ENCODE results near the gene C1QTNF12.

The C1QTNF12 gene

DNA sequence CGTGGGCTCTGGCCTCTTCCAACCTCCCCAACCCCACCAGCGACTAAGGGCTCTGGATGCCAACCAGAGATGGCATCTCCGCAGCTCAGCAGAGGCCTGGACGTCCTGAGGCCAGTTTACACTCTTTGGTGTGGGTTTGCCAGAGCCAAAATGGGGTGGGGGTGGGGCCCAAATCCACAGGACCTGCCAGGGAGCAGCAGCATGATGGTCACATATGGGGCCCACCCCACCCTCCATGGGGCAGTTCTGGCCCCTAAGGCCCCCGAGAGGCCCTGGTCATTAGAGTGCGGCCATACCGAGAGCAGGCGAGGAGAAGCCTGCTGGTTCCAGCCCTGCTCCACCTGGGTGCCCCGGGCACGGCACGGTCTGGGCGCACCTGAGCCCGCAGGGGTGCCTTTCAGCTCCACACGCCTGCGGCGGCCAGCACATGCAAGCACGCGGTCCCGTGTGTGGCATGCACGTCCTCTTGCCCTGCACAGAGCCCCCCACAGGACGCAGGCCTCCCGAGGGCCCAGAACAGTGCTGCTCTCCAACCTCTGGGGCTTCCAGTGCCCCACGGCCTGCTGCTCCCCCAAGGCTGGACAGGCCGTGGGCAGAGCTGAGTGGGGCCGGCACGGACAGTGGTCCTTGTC is 4.8 kb downstream of the C1QTNF12 start:
- no peak overlapping the region for H3K27ac ChIP-seq
- TF ChIP-seq, protein P1, sequence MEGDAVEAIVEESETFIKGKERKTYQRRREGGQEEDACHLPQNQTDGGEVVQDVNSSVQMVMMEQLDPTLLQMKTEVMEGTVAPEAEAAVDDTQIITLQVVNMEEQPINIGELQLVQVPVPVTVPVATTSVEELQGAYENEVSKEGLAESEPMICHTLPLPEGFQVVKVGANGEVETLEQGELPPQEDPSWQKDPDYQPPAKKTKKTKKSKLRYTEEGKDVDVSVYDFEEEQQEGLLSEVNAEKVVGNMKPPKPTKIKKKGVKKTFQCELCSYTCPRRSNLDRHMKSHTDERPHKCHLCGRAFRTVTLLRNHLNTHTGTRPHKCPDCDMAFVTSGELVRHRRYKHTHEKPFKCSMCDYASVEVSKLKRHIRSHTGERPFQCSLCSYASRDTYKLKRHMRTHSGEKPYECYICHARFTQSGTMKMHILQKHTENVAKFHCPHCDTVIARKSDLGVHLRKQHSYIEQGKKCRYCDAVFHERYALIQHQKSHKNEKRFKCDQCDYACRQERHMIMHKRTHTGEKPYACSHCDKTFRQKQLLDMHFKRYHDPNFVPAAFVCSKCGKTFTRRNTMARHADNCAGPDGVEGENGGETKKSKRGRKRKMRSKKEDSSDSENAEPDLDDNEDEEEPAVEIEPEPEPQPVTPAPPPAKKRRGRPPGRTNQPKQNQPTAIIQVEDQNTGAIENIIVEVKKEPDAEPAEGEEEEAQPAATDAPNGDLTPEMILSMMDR (conservative IDR thresholded peaks at IDR 0.05): no peak

GRCh38 chr1:1240822-1241587 is 5.5 kb downstream of the C1QTNF12 start:
- H3K27ac ChIP-seq: no peak overlapping the region
- TF ChIP-seq, protein P1 (conservative IDR thresholded peaks at IDR 0.05): no peak

DNA sequence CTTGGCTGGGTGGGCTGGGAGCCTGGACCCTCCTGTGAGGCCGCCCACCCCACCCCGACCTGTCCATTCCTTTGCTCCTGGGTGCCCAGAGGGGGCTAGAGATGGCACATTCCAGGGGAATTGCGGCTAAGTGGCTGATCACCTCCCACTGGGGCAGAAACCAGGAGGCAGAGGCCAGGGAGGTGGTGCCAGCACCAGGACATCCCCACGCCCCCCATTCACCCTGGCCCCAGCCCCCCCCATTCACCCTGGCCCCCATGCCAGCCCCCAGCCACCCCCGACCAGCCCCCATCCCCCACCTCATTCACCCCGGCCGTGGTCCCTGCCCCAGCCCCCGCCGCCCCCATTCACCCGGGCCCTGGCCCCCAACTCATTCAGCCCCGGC is 6.2 kb downstream of the C1QTNF12 start:
- H3K27ac ChIP-seq: no peak overlapping the region
- TF ChIP-seq, protein P1 (conservative IDR thresholded peaks at IDR 0.05): no peak

DNA sequence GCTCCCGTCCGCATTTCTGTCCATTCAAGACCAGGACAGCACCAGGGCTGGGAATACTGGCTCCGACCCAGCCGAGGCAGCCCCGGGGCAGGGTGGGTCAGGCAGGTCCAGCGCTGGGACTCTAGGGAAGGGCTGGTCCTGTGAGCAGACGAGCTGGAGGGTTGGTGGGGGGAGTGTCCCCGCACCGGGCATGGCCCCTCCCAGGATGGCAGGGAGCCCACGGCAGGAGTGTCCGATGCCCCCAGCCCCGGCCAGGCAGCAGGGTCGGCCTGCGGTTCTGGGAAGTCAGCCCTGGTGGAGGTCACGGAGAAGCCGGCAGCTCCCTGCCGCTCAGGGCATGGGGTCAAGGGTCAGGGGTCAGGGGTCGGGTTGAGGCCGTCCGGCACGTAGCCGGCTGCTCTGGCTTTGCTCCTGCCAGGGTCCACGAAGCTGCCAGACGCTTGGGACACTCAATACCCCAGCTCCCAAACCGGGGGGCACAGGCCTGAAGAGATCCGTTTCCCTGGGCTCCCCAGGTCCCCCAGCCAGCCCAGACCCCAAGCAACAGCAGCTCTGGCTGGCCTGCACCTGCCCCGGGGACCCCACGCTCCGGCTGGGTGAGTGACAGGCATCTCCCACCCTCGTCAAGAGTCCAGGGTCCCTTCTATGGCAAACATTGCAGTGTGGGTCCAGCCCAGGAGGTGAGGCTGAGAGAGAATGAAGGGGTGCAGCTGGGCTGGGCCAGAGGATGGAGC is 6.7 kb downstream of the C1QTNF12 start:
- no peak overlapping the region for H3K27ac ChIP-seq
- TF ChIP-seq, protein P1 (conservative IDR thresholded peaks at IDR 0.05): no peak

DNA sequence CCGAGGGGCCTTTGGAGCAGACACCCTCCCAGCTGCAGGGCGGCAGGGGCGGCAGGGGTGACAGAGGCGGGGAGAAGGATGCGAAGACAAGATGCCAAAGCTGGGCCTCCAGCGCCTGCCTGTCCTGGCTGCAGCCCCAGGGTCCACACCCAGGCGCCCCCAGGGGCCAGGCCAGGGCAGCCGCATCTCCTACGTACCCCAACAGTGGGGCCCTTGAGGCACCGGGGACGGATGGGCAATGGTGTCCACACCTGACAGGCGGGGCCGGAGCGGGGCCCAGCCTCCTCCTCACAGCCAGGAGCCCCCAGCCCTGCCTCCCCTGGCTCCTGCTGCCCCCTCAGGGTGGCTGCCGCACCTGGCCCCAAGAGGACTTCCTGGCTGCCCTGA is 7.3 kb downstream of the C1QTNF12 start:
- no peak overlapping the region for H3K27ac ChIP-seq
- TF ChIP-seq, protein P1 (conservative IDR thresholded peaks at IDR 0.05): no peak

DNA sequence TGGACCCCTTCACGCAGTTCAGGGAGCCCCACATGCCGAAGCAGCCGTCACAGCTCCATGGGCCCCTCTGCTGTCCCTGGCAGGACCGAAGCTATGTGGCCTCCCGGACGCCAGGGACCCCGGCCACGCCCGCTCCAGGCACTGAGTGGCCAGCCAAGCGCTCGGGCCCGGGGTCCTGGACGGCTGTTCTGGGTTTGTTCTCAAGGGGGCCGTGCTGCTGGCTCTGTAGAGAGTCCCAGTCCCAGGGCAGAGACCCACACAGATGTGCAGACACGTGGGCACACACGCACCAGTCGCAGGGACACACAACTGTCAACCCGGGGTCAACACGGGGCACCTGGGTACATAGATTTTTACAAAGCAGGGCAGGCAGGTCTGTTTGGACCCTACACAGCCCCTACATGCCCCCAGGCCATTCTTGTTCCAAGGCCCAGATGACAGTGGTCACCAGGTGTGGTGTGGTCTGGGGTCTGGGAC is 7.8 kb downstream of the C1QTNF12 start:
- H3K27ac ChIP-seq: peak overlapping the region; percentile 61; the same call in 1 of the 2 replicates
- TF ChIP-seq, protein P1 (conservative IDR thresholded peaks at IDR 0.05): no peak
